ENCODE results near the gene HIVEP3. TPM values are rescaled to one million over a fixed set of nuclear protein-coding genes. Genes with fewer than 3 reads are reported as not detected.

Gene HIVEP3
- total RNA-seq, 1 donor, result 1.8 TPM

GRCh38 chr1:41560931-41561330 is 357.8 kb downstream of the HIVEP3 start:
- Histone ChIP-seq H3K36me3 (ENCODE audit: insufficient read depth, low read length) (no peaks in the 10 kb centered on the region), H4K20me1 (ENCODE audit: insufficient read depth, low read length) (peaks cover 8% of the 10 kb centered on the region), H3K79me2 (ENCODE audit: insufficient read depth, low read length) (no peaks in the 10 kb centered on the region), H3K27me3 (ENCODE audit: insufficient read depth, low read length) (no peaks in the 10 kb centered on the region), H3K4me2 (ENCODE audit: insufficient read depth, low read length) (no peak overlapping the region), H3K4me3 (ENCODE audit: insufficient read depth, low read length) (no peak overlapping the region), H3K27ac (ENCODE audit: low read depth, low read length) (no peak overlapping the region), H2AFZ (ENCODE audit: low read length) (no peak overlapping the region), H3K9me3 (ENCODE audit: low read depth, low read length) (no peaks in the 10 kb centered on the region), H3K4me1 (ENCODE audit: insufficient read depth, low read length) (no peaks in the 10 kb centered on the region)
- no peak for DNase-seq (ENCODE audit: insufficient read length, low spot score, missing footprints)
- TF ChIP-seq CTCF (IDR thresholded peaks at IDR 0.05; ENCODE audit: extremely low read depth, low read depth, low read length), result no peak

GRCh38 chr1:41560496-41560895 is 358.2 kb downstream of the HIVEP3 start:
- no peak for TF ChIP-seq CTCF (IDR thresholded peaks at IDR 0.05; ENCODE audit: extremely low read depth, low read depth, low read length)
- no peak overlapping the region for H2AFZ ChIP-seq (ENCODE audit: low read length)
- H3K36me3 ChIP-seq (ENCODE audit: insufficient read depth, low read length), result no peaks in the 10 kb centered on the region
- H3K79me2 ChIP-seq (ENCODE audit: insufficient read depth, low read length), result no peaks in the 10 kb centered on the region
- H3K9me3 ChIP-seq (ENCODE audit: low read depth, low read length), result no peaks in the 10 kb centered on the region
- H3K4me1 ChIP-seq (ENCODE audit: insufficient read depth, low read length), result no peaks in the 10 kb centered on the region
- no peak overlapping the region for H3K4me2 ChIP-seq (ENCODE audit: insufficient read depth, low read length)
- H3K27ac ChIP-seq (ENCODE audit: low read depth, low read length), result no peak overlapping the region
- H3K4me3 ChIP-seq (ENCODE audit: insufficient read depth, low read length), result no peak overlapping the region
- DNase-seq (ENCODE audit: insufficient read length, low spot score, missing footprints), result no peak
- peaks cover 8% of the 10 kb centered on the region for H4K20me1 ChIP-seq (ENCODE audit: insufficient read depth, low read length)
- no peaks in the 10 kb centered on the region for H3K27me3 ChIP-seq (ENCODE audit: insufficient read depth, low read length)

- H3K36me3 ChIP-seq (ENCODE audit: insufficient read depth, low read length), result no peaks in the 10 kb centered on the region
- H3K4me2 ChIP-seq (ENCODE audit: insufficient read depth, low read length), result no peak overlapping the region
- no peaks in the 10 kb centered on the region for H3K9me3 ChIP-seq (ENCODE audit: low read depth, low read length)
- peaks cover 8% of the 10 kb centered on the region for H4K20me1 ChIP-seq (ENCODE audit: insufficient read depth, low read length)
- H3K27ac ChIP-seq (ENCODE audit: low read depth, low read length), result no peak overlapping the region
- no peak for DNase-seq (ENCODE audit: insufficient read length, low spot score, missing footprints)
- no peak for TF ChIP-seq CTCF (IDR thresholded peaks at IDR 0.05; ENCODE audit: extremely low read depth, low read depth, low read length)
- no peak overlapping the region for H3K4me3 ChIP-seq (ENCODE audit: insufficient read depth, low read length)
- no peaks in the 10 kb centered on the region for H3K4me1 ChIP-seq (ENCODE audit: insufficient read depth, low read length)
- no peaks in the 10 kb centered on the region for H3K79me2 ChIP-seq (ENCODE audit: insufficient read depth, low read length)
- no peaks in the 10 kb centered on the region for H3K27me3 ChIP-seq (ENCODE audit: insufficient read depth, low read length)
- no peak overlapping the region for H2AFZ ChIP-seq (ENCODE audit: low read length)
Observed at GRCh38 chr1:41559331-41559730, 359.4 kb downstream of the HIVEP3 start.

- no peak overlapping the region for H3K27ac ChIP-seq (ENCODE audit: low read depth, low read length)
- peaks cover 8% of the 10 kb centered on the region for H4K20me1 ChIP-seq (ENCODE audit: insufficient read depth, low read length)
- no peak for TF ChIP-seq CTCF (IDR thresholded peaks at IDR 0.05; ENCODE audit: extremely low read depth, low read depth, low read length)
- no peaks in the 10 kb centered on the region for H3K9me3 ChIP-seq (ENCODE audit: low read depth, low read length)
- no peak overlapping the region for H3K4me3 ChIP-seq (ENCODE audit: insufficient read depth, low read length)
- no peak overlapping the region for H2AFZ ChIP-seq (ENCODE audit: low read length)
- H3K27me3 ChIP-seq (ENCODE audit: insufficient read depth, low read length), result no peaks in the 10 kb centered on the region
- DNase-seq (ENCODE audit: insufficient read length, low spot score, missing footprints), result no peak
- no peak overlapping the region for H3K4me2 ChIP-seq (ENCODE audit: insufficient read depth, low read length)
- H3K4me1 ChIP-seq (ENCODE audit: insufficient read depth, low read length), result no peaks in the 10 kb centered on the region
- no peaks in the 10 kb centered on the region for H3K79me2 ChIP-seq (ENCODE audit: insufficient read depth, low read length)
- H3K36me3 ChIP-seq (ENCODE audit: insufficient read depth, low read length), result no peaks in the 10 kb centered on the region
Observed at GRCh38 chr1:41558761-41559171, 360.0 kb downstream of the HIVEP3 start.

All from osteoblast (primary cell).